ENCODE data around the gene OPTC. TPM values are rescaled to one million over a fixed set of nuclear protein-coding genes. Genes with fewer than 3 reads are reported as not detected.

The OPTC gene
- polyA plus RNA-seq, 2 of the 4 experiments (the other 2 are of a cell fraction), result not detected

DNA sequence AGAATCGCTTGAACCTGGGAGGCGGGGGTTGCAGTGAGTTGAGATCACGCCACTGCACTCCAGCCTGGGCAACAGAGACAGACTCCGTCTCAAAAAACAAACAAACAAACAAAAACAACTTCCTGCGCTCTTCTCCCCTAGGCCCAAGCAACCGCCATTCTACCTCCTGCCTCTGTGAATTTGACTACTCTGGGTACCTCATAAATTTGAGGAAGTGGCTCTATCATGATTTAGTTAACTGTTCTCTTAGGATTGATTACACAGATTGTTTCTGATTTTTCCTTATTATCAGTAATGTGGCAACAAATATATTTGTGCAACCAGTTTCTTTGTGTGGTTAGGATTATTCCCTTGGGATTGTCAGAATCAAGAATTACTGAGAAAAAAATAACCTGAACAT, 29.7 kb downstream of the OPTC start:
- Histone ChIP-seq H3K4me2 (no peak overlapping the region), H3K4me3 (no peak overlapping the region), H3K9me3 (no peaks in the 10 kb centered on the region), H3K27ac (no peak overlapping the region), H3K4me1 (peaks cover 32% of the 10 kb centered on the region)
- no peak for DNase-seq (ENCODE audit: low read depth in 1 of 2, low spot score in 1 of 2)
- no peak for TF ChIP-seq MAFK (IDR thresholded peaks at IDR 0.05; ENCODE audit: partially characterized antibody)
- TF ChIP-seq TFCP2L1 (CRISPR knock-in tag; IDR thresholded peaks at IDR 0.05), result no peak
- TF ChIP-seq EHF (CRISPR knock-in tag; IDR thresholded peaks at IDR 0.05), result no peak
- no peak for TF ChIP-seq KDM5A (IDR thresholded peaks at IDR 0.05)
- no peak for TF ChIP-seq FOSB (CRISPR knock-in tag; IDR thresholded peaks at IDR 0.05)
- TF ChIP-seq, protein P1, sequence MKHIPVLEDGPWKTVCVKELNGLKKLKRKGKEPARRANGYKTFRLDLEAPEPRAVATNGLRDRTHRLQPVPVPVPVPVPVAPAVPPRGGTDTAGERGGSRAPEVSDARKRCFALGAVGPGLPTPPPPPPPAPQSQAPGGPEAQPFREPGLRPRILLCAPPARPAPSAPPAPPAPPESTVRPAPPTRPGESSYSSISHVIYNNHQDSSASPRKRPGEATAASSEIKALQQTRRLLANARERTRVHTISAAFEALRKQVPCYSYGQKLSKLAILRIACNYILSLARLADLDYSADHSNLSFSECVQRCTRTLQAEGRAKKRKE (CRISPR knock-in tag; IDR thresholded peaks at IDR 0.05; ENCODE audit: low read depth), result no peak
- TF ChIP-seq, protein P2, sequence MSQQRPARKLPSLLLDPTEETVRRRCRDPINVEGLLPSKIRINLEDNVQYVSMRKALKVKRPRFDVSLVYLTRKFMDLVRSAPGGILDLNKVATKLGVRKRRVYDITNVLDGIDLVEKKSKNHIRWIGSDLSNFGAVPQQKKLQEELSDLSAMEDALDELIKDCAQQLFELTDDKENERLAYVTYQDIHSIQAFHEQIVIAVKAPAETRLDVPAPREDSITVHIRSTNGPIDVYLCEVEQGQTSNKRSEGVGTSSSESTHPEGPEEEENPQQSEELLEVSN (IDR thresholded peaks at IDR 0.05; ENCODE audit: borderline replicate concordance, low read depth), result no peak
- TF ChIP-seq, protein P3, sequence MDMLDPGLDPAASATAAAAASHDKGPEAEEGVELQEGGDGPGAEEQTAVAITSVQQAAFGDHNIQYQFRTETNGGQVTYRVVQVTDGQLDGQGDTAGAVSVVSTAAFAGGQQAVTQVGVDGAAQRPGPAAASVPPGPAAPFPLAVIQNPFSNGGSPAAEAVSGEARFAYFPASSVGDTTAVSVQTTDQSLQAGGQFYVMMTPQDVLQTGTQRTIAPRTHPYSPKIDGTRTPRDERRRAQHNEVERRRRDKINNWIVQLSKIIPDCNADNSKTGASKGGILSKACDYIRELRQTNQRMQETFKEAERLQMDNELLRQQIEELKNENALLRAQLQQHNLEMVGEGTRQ (IDR thresholded peaks at IDR 0.05), result no peak
- TF ChIP-seq ZC3H11A (IDR thresholded peaks at IDR 0.05), result no peak
- ChIA-PET POLR2A (no interaction called here), CTCF (interaction anchor here (0.6 kb wide), 1 partner anchor 139 kb away, joined by 3 read pairs; no protein-coding TSS in a partner anchor)
- 89% methylated on average over 6 of the region's 6 CpGs for WGBS (ENCODE audit: missing lambda C conversion rate)
- ATAC-seq, result no peak
- FAIRE-seq, result no peak

DNA sequence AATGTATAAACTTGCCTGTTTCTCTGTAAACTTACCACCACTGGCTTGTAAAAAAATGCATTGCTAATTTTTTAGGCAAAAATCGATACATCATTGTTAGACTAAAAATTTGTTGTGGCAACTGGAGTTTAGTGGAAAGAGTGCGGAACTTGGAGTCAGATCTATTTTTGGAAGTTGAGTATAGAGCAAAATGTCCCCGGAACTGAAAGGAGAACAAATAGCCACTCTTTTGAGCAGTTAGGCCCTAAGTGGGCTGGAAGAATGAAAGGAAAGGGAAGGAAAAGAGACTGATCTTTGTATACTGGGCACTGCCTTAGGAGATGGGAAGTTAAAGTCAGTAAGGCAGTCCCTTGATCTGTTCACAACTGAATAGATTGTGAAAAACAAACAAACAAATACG, 30.2 kb downstream of the OPTC start:
- no peak for ATAC-seq
- FAIRE-seq, result no peak
- TF ChIP-seq EHF (CRISPR knock-in tag; IDR thresholded peaks at IDR 0.05) (no peak), BHLHE40 (IDR thresholded peaks at IDR 0.05; ENCODE audit: low read depth, low read length) (no peak), RFX5 (IDR thresholded peaks at IDR 0.05) (no peak), JUN (IDR thresholded peaks at IDR 0.05) (no peak), CHD2 (IDR thresholded peaks at IDR 0.05; ENCODE audit: low read length, partially characterized antibody) (no peak), MYC (IDR thresholded peaks at IDR 0.05; ENCODE audit: borderline replicate concordance, low read length) (no peak), ZNF302 (CRISPR knock-in tag; IDR thresholded peaks at IDR 0.05) (no peak), HEYL (CRISPR knock-in tag; IDR thresholded peaks at IDR 0.05) (no peak), ZFP36 (IDR thresholded peaks at IDR 0.05; ENCODE audit: borderline replicate concordance, partially characterized antibody) (no peak), POLR2A (IDR thresholded peaks at IDR 0.05; ENCODE audit: low read length) (no peak), FOSB (CRISPR knock-in tag; IDR thresholded peaks at IDR 0.05) (no peak)
- TF ChIP-seq, protein P4, sequence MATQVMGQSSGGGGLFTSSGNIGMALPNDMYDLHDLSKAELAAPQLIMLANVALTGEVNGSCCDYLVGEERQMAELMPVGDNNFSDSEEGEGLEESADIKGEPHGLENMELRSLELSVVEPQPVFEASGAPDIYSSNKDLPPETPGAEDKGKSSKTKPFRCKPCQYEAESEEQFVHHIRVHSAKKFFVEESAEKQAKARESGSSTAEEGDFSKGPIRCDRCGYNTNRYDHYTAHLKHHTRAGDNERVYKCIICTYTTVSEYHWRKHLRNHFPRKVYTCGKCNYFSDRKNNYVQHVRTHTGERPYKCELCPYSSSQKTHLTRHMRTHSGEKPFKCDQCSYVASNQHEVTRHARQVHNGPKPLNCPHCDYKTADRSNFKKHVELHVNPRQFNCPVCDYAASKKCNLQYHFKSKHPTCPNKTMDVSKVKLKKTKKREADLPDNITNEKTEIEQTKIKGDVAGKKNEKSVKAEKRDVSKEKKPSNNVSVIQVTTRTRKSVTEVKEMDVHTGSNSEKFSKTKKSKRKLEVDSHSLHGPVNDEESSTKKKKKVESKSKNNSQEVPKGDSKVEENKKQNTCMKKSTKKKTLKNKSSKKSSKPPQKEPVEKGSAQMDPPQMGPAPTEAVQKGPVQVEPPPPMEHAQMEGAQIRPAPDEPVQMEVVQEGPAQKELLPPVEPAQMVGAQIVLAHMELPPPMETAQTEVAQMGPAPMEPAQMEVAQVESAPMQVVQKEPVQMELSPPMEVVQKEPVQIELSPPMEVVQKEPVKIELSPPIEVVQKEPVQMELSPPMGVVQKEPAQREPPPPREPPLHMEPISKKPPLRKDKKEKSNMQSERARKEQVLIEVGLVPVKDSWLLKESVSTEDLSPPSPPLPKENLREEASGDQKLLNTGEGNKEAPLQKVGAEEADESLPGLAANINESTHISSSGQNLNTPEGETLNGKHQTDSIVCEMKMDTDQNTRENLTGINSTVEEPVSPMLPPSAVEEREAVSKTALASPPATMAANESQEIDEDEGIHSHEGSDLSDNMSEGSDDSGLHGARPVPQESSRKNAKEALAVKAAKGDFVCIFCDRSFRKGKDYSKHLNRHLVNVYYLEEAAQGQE (IDR thresholded peaks at IDR 0.05), result no peak
- H3K4me1 ChIP-seq, result peaks cover 32% of the 10 kb centered on the region
- H3K4me3 ChIP-seq, result no peak overlapping the region
- POLR2A ChIA-PET, result no interaction called here
- no peak overlapping the region for H3K27ac ChIP-seq
- 68% methylated on average over 4 of the region's 4 CpGs for WGBS (ENCODE audit: missing lambda C conversion rate)
- CTCF ChIA-PET, result interaction anchor here (0.6 to 2.2 kb wide), 3 partner anchors 9 to 139 kb away, joined by 3 to 6 read pairs (median 3); no protein-coding TSS in a partner anchor
- DNase-seq (ENCODE audit: low read depth in 1 of 2, low spot score in 1 of 2), result no peak
- no peak overlapping the region for H3K4me2 ChIP-seq
- no peaks in the 10 kb centered on the region for H3K9me3 ChIP-seq

All from A549 (cell line).